ENCODE results near the gene PDE1C. TPM values are rescaled to one million over a fixed set of nuclear protein-coding genes. Genes with fewer than 3 reads are reported as not detected.
"Not testable (repeated sequence)": the region's sequence is repeated elsewhere in the genome, so short reads cannot be mapped to it uniquely, and the experiment has no call there.

The PDE1C gene
- total and polyA plus RNA-seq, 5 donors, result 23.2 to 94.4 (median 90.1) TPM

DNA sequence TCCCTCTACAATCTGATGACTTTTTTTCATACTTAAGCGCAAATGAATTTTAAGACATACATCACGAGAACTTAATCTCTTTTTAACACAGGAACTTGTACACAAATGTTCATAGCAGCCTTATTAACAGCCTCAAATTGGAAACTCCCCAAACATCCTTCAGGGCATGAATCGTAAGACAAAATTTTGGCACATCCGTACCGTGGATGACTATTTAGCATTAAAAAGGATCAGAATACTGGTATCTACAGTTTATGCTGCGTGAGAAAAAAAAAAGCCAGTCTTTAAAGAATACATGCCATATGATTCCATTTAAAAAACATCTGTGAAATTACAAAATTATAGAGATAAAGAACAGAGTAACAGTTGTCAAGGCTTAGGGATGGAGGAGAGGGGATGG, 46.8 kb downstream of the PDE1C start:
- peaks cover 2% of the 10 kb centered on the region for H3K4me1 ChIP-seq (ENCODE audit: control insufficient read depth, insufficient read depth, low read length)

GRCh38 chr7:32022966-32023365, 47.2 kb downstream of the PDE1C start:
- DNase-seq, result no peak
- intact Hi-C loops (cut with DNase I), result no loop called here
- no peak for ATAC-seq
- Histone ChIP-seq H3K4me3 (ENCODE audit: low read length) (no peak overlapping the region), H3K27ac (ENCODE audit: low read length) (no peak overlapping the region), H3K9me3 (ENCODE audit: control insufficient read depth, low read length) (no peaks in the 10 kb centered on the region), H3K4me1 (ENCODE audit: control insufficient read depth, insufficient read depth, low read length) (peaks cover 2% of the 10 kb centered on the region), H3K27me3 (ENCODE audit: control insufficient read depth, insufficient read depth) (no peaks in the 10 kb centered on the region)
- WGBS, result 88% methylated on average over 4 of the region's 4 CpGs

More for the DNA sequence above, 46.8 kb downstream of the PDE1C start:
- intact Hi-C loops (cut with DNase I), result no loop called here
- no peak overlapping the region for H3K4me3 ChIP-seq (ENCODE audit: low read length)
- ATAC-seq (no peak), DNase-seq (no peak)
- H3K27me3 ChIP-seq (ENCODE audit: control insufficient read depth, insufficient read depth), result no peaks in the 10 kb centered on the region
- no peaks in the 10 kb centered on the region for H3K9me3 ChIP-seq (ENCODE audit: control insufficient read depth, low read length)
- WGBS, result 74% methylated on average over 6 of the region's 6 CpGs
- H3K27ac ChIP-seq (ENCODE audit: low read length), result no peak overlapping the region

GRCh38 chr7:32020551-32021159, 49.6 kb downstream of the PDE1C start:
- Histone ChIP-seq H3K4me3 (ENCODE audit: low read length) (no peak overlapping the region), H3K27me3 (ENCODE audit: control insufficient read depth, insufficient read depth) (no peaks in the 10 kb centered on the region), H3K4me1 (ENCODE audit: control insufficient read depth, insufficient read depth, low read length) (peaks cover 2% of the 10 kb centered on the region), H3K9me3 (ENCODE audit: control insufficient read depth, low read length) (no peaks in the 10 kb centered on the region), H3K27ac (ENCODE audit: low read length) (peak overlapping the region; percentile 48)
- 61% methylated on average over 2 of the region's 2 CpGs for WGBS
- DNase-seq (no peak), ATAC-seq (peak in 1 of 2 donors; percentile 15)
- intact Hi-C loops (cut with DNase I), result no loop called here

DNA sequence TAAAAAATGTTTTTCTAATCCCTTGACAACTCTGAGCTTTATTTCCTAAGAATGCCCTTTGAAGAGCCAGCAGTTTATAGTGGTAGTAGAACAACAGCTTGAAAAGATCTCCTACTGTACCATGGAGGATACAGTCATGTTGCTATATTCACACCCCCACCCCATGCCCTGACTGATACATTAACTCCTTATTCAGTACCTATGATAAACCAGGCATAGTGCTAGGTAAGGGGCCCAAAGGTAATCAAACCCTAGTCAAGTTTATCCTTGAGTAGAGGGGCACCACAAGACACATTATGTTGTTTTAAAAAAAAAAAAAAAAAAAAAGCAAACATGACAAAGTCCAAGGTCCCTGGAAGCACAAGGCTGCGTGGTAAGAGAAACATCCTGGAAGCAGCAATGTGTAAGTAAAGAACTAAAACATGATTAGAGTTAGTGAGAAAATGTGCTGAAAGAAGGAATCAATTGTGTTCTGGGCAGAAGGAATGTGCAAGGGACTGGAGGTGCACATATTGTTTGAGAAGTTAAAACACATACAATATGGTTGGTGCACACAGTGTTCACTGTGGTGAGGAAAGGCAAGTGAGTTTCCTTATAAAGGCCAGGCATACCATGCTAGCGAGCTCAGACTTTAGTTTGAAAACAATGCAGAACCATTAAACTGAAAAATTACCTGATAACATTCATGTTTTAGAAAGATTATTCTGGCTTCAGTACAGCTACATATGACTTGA, 51.2 kb downstream of the PDE1C start:
- peaks cover 2% of the 10 kb centered on the region for H3K4me1 ChIP-seq (ENCODE audit: control insufficient read depth, insufficient read depth, low read length)
- intact Hi-C loops (cut with DNase I), result no loop called here

DNA sequence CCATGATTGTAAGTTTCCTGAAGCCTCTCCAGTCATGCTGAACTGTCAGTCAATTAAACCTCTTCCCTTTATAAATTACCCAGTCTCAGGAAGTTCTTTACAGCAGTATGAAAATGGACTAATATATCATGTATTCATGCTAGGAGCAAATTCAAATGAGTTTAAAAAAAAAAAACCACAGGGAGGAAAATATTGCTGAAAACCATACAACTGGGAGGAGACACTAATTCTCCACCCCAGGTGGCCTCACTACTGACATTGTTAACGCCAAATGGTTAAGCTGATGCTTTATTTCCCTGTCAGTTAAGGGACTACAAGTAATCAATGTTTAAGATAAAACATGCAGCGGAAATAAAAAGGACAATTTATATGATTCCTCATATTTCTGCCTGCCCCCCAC, 55.1 kb downstream of the PDE1C start:
- Histone ChIP-seq H3K4me1 (ENCODE audit: control insufficient read depth, insufficient read depth, low read length) (peaks cover 1% of the 10 kb centered on the region), H3K27me3 (ENCODE audit: control insufficient read depth, insufficient read depth) (no peaks in the 10 kb centered on the region), H3K4me3 (ENCODE audit: low read length) (no peak overlapping the region), H3K27ac (ENCODE audit: low read length) (no peak overlapping the region), H3K9me3 (ENCODE audit: control insufficient read depth, low read length) (no peaks in the 10 kb centered on the region)
- intact Hi-C loops (cut with DNase I), result no loop called here
- WGBS, result 86% methylated on average over 2 of the region's 2 CpGs
- no peak for ATAC-seq
- no peak for DNase-seq

More for the DNA sequence above, 51.2 kb downstream of the PDE1C start:
- no peaks in the 10 kb centered on the region for H3K27me3 ChIP-seq (ENCODE audit: control insufficient read depth, insufficient read depth)
- no peak overlapping the region for H3K27ac ChIP-seq (ENCODE audit: low read length)
- no peak for DNase-seq
- no peak for ATAC-seq
- H3K9me3 ChIP-seq (ENCODE audit: control insufficient read depth, low read length), result no peaks in the 10 kb centered on the region
- H3K4me3 ChIP-seq (ENCODE audit: low read length), result no peak overlapping the region
- 75% methylated on average over 2 of the region's 2 CpGs for WGBS

- H3K4me3 ChIP-seq (ENCODE audit: low read length); H3K9me3 ChIP-seq (ENCODE audit: control insufficient read depth, low read length); H3K27me3 ChIP-seq (ENCODE audit: control insufficient read depth, insufficient read depth); intact Hi-C loops (cut with DNase I); ATAC-seq; H3K27ac ChIP-seq (ENCODE audit: low read length); H3K4me1 ChIP-seq (ENCODE audit: control insufficient read depth, insufficient read depth, low read length); DNase-seq: not testable (repeated sequence)
- WGBS, result 46% methylated on average over 2 of the region's 2 CpGs
These were observed 56.7 kb downstream of the PDE1C start for GRCh38 chr7:32013471-32013870.

DNA sequence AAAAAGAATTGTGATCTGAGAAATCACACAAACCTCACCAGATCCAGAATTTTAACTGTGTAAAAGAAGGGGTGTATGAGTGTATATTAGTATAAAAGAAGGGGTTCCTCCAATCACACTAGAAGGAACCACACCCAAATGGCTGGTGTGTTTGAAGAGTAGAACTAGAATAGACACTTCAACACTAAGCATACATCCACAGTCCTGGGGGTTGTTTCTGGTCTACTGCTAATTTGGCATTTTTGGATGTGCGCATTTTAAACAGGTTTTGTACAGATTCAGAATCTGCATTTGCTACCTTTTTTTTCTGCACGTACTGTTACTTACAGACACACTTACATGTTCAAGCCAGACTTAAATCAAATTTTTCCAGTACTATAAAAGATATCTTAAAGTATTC, 64.6 kb downstream of the PDE1C start:
- peaks cover 2% of the 10 kb centered on the region for H3K9me3 ChIP-seq (ENCODE audit: control insufficient read depth, low read length)
- DNase-seq (no peak), ATAC-seq (no peak)
- H3K27me3 ChIP-seq (ENCODE audit: control insufficient read depth, insufficient read depth), result no peaks in the 10 kb centered on the region
- intact Hi-C loops (cut with DNase I), result no loop called here
- no peak overlapping the region for H3K4me3 ChIP-seq (ENCODE audit: low read length)
- no peak overlapping the region for H3K27ac ChIP-seq (ENCODE audit: low read length)
- WGBS, result 98% methylated on average over 2 of the region's 2 CpGs
- H3K4me1 ChIP-seq (ENCODE audit: control insufficient read depth, insufficient read depth, low read length), result no peaks in the 10 kb centered on the region

- H3K27me3 ChIP-seq (ENCODE audit: control insufficient read depth, insufficient read depth), result no peaks in the 10 kb centered on the region
- no peak overlapping the region for H3K4me3 ChIP-seq (ENCODE audit: low read length)
- ATAC-seq, result no peak
- intact Hi-C loops (cut with DNase I), result no loop called here
- no peak overlapping the region for H3K27ac ChIP-seq (ENCODE audit: low read length)
- 90% methylated on average over 4 of the region's 4 CpGs for WGBS
- DNase-seq, result no peak
- H3K9me3 ChIP-seq (ENCODE audit: control insufficient read depth, low read length), result peaks cover 2% of the 10 kb centered on the region
- H3K4me1 ChIP-seq (ENCODE audit: control insufficient read depth, insufficient read depth, low read length), result no peaks in the 10 kb centered on the region
These were observed 68.3 kb downstream of the PDE1C start for GRCh38 chr7:32001948-32002347.

- no peak overlapping the region for H3K27ac ChIP-seq (ENCODE audit: low read length)
- intact Hi-C loops (cut with DNase I), result no loop called here
- H3K4me1 ChIP-seq (ENCODE audit: control insufficient read depth, insufficient read depth, low read length), result peaks cover 2% of the 10 kb centered on the region
- 81% methylated on average over 2 of the region's 2 CpGs for WGBS
- no peak overlapping the region for H3K4me3 ChIP-seq (ENCODE audit: low read length)
- no peak for DNase-seq
- H3K9me3 ChIP-seq (ENCODE audit: control insufficient read depth, low read length), result peaks cover 2% of the 10 kb centered on the region
- ATAC-seq, result no peak
- H3K27me3 ChIP-seq (ENCODE audit: control insufficient read depth, insufficient read depth), result no peaks in the 10 kb centered on the region
These were observed 72.8 kb downstream of the PDE1C start for GRCh38 chr7:31997423-31997822.

- intact Hi-C loops (cut with DNase I), result no loop called here
- WGBS, result 91% methylated on average over 2 of the region's 2 CpGs
- no peak for DNase-seq
These were observed 75.1 kb downstream of the PDE1C start for GRCh38 chr7:31995134-31995533.

GRCh38 chr7:31991846-31992245, 78.4 kb downstream of the PDE1C start:
- no peaks in the 10 kb centered on the region for H3K27me3 ChIP-seq (ENCODE audit: control insufficient read depth, insufficient read depth)
- H3K27ac ChIP-seq (ENCODE audit: low read length), result no peak overlapping the region
- H3K4me3 ChIP-seq (ENCODE audit: low read length), result no peak overlapping the region
- intact Hi-C loops (cut with DNase I), result no loop called here
- H3K4me1 ChIP-seq (ENCODE audit: control insufficient read depth, insufficient read depth, low read length), result peaks cover 4% of the 10 kb centered on the region
- DNase-seq (no peak), ATAC-seq (peak in 1 of 2 donors; percentile 24)
- no peaks in the 10 kb centered on the region for H3K9me3 ChIP-seq (ENCODE audit: control insufficient read depth, low read length)
- 67% methylated on average over 3 of the region's 3 CpGs for WGBS

More at GRCh38 chr7:31995134-31995533, 75.1 kb downstream of the PDE1C start:
- no peaks in the 10 kb centered on the region for H3K9me3 ChIP-seq (ENCODE audit: control insufficient read depth, low read length)
- H3K27ac ChIP-seq (ENCODE audit: low read length), result no peak overlapping the region
- no peaks in the 10 kb centered on the region for H3K27me3 ChIP-seq (ENCODE audit: control insufficient read depth, insufficient read depth)
- no peak overlapping the region for H3K4me3 ChIP-seq (ENCODE audit: low read length)
- peaks cover 4% of the 10 kb centered on the region for H3K4me1 ChIP-seq (ENCODE audit: control insufficient read depth, insufficient read depth, low read length)
- ATAC-seq, result no peak

All from right cardiac atrium (tissue), 5 donors.